Lung (tissue), 12 donors: ENCODE data around the gene NUFIP1. TPM values are rescaled to one million over a fixed set of nuclear protein-coding genes. Genes with fewer than 3 reads are reported as not detected.

ENCODE experiments used
- ATAC-seq: fragments of 200-7000 bp; cut with Tn5 transposase; one replicate; pipeline ENCODE4 v1.9.1; 2020; ENCODE audit warnings: moderate number of reproducible peaks; ENCODE audit not compliant: insufficient read depth, low FRiP score
- DNase-seq, 3 donors: peaks; one replicate each; pipeline ENCODE4 v3.0.0-alpha.2; 2013 to 2017
- H3K27ac ChIP-seq, 2 donors: one replicate each; pipeline ENCODE4 v1.5.1; 2013; ENCODE audit warnings: mild to moderate bottlenecking in 2 of 2, moderate library complexity in 2 of 2, control low read depth in 1 of 2, inconsistent platforms in 1 of 2, low read depth in 1 of 2, low read length in 1 of 2
- H3K27me3 ChIP-seq, 3 donors: one replicate each; pipeline ENCODE4 v1.5.1; 2013; ENCODE audit warnings: low read length in 2 of 3; ENCODE audit not compliant: control insufficient read depth in 3 of 3, insufficient read depth in 3 of 3
- H3K36me3 ChIP-seq, 4 donors: one replicate each; pipeline ENCODE4 v1.5.1; 2013; ENCODE audit warnings: low read length in 4 of 4, mild to moderate bottlenecking in 1 of 4, moderate library complexity in 1 of 4; ENCODE audit not compliant: control insufficient read depth in 4 of 4, insufficient read depth in 4 of 4
- H3K4me1 ChIP-seq, 5 donors: one replicate each; pipeline ENCODE4 v1.5.1; 2013; ENCODE audit warnings: low read length in 5 of 5, mild to moderate bottlenecking in 2 of 5, moderate library complexity in 1 of 5; ENCODE audit not compliant: control insufficient read depth in 5 of 5, insufficient read depth in 5 of 5
- H3K4me3 ChIP-seq: one replicate; pipeline ENCODE4 v1.5.1; 2013; ENCODE audit warnings: mild to moderate bottlenecking, control low read depth, moderate library complexity
- H3K9ac ChIP-seq, 2 donors: one replicate each; pipeline ENCODE4 v1.5.1; 2013; ENCODE audit warnings: low read length in 2 of 2, control low read depth in 1 of 2; ENCODE audit not compliant: insufficient read depth in 1 of 2
- H3K9me3 ChIP-seq, 4 donors: one replicate each; pipeline ENCODE4 v1.5.1; 2013; ENCODE audit warnings: low read length in 3 of 4, mild to moderate bottlenecking in 1 of 4, moderate library complexity in 1 of 4; ENCODE audit not compliant: control insufficient read depth in 4 of 4, insufficient read depth in 3 of 4
- WGBS, 2 donors: extraction: QIAGEN DNeasy Blood & Tissue Kit; methylation state at CpG; one replicate each; pipeline ENCODE4 v1.1.7; 2013; 5-methylcytosine and 5-hydroxymethylcytosine counted together
- polyA plus RNA-seq, 2 donors: library from polyadenylated mRNA; stranded (reverse); fragments of 200-250 nt; gene quantifications; one replicate each; pipeline ENCODE4 v1.2.1, GENCODE V29; 2013
- total RNA-seq, 2 donors: library from RNA; depleted of rRNA in 1 of 2; stranded (reverse); fragments of >200 nt in 1 of 2; gene quantifications; one replicate each; pipeline ENCODE4 v1.2.1, GENCODE V29; 2014 to 2021
- TF ChIP-seq, protein P1 (sequence below): IDR thresholded peaks from 2 replicates; pipeline ENCODE4 v1.5.1; 2012; ENCODE audit warnings: mild to moderate bottlenecking; ENCODE audit errors: control extremely low read depth, extremely low read depth
- donor health status: control.
- donor health status: control.
- donor health status: Bipolar disorder and iron deficiency.
- donor health status: healthy.
- donor health status: DM: yes; HTN: yes; CAD: no.

The NUFIP1 gene
- total and polyA plus RNA-seq, 4 donors = 2.9 to 5.0 (median 3.5) TPM

DNA sequence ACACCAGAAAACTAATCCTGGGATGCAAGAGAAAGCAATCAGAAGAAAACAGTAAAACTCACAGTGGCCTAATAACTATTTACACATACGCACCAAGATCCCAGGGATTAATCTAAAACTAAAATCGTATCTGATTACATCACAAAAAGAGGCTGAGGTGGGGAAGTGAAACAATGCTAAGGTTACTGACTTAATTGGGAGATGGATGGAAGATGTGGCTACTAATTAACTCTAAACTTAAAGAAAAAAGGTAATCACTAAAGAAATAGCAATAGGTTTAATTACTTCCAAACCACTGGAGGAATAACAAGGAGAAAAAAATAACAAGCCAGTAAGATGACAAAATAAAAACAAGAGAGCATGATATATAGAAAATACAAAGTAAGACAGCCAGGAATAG is 50.4 kb downstream of the NUFIP1 start:
- no peak overlapping the region for H3K4me3 ChIP-seq
- H3K36me3 ChIP-seq = no peaks in the 10 kb centered on the region
- WGBS, 2 donors = 78 to 88% methylated on average over 2 of the region's 2 CpGs
- DNase-seq = no peak
- no peaks in the 10 kb centered on the region for H3K27me3 ChIP-seq
- no peak for ATAC-seq
- TF ChIP-seq, protein P1, sequence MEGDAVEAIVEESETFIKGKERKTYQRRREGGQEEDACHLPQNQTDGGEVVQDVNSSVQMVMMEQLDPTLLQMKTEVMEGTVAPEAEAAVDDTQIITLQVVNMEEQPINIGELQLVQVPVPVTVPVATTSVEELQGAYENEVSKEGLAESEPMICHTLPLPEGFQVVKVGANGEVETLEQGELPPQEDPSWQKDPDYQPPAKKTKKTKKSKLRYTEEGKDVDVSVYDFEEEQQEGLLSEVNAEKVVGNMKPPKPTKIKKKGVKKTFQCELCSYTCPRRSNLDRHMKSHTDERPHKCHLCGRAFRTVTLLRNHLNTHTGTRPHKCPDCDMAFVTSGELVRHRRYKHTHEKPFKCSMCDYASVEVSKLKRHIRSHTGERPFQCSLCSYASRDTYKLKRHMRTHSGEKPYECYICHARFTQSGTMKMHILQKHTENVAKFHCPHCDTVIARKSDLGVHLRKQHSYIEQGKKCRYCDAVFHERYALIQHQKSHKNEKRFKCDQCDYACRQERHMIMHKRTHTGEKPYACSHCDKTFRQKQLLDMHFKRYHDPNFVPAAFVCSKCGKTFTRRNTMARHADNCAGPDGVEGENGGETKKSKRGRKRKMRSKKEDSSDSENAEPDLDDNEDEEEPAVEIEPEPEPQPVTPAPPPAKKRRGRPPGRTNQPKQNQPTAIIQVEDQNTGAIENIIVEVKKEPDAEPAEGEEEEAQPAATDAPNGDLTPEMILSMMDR = no peak
- peaks cover 0 to 13% (median 0%) of the 10 kb centered on the region in 5 donors for H3K4me1 ChIP-seq
- no peak overlapping the region for H3K9ac ChIP-seq
- H3K27ac ChIP-seq = no peak overlapping the region
- H3K9me3 ChIP-seq = no peaks in the 10 kb centered on the region

DNA sequence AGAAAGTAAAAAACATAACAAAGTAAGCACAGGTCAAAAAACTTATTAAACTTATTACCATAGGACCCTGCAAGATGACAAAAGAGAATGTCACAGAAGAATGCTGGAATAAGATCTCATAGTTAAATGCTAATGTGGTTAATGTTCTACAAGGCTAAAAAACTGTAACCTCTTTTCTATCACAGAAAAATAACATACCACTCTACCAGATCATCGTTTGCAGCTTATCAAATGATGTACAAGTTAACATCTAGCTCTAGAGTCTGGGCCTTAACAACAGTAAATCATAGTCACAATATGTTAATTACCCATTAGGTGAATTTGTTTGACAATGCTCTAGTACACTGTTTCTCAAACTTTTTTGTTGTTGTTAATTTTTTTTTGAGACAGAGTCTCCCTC is 53.0 kb downstream of the NUFIP1 start:
- no peaks in the 10 kb centered on the region for H3K36me3 ChIP-seq
- H3K4me3 ChIP-seq = no peak overlapping the region
- H3K27ac ChIP-seq = no peak overlapping the region
- no peak for DNase-seq
- H3K9ac ChIP-seq = no peak overlapping the region
- TF ChIP-seq, protein P1 = no peak
- no peaks in the 10 kb centered on the region for H3K9me3 ChIP-seq
- no peaks in the 10 kb centered on the region for H3K27me3 ChIP-seq
- no peak for ATAC-seq
- 79 to 95% methylated on average over 1 of the region's 1 CpG for WGBS, 2 donors
- peaks cover 0 to 7% (median 0%) of the 10 kb centered on the region in 5 donors for H3K4me1 ChIP-seq

DNA sequence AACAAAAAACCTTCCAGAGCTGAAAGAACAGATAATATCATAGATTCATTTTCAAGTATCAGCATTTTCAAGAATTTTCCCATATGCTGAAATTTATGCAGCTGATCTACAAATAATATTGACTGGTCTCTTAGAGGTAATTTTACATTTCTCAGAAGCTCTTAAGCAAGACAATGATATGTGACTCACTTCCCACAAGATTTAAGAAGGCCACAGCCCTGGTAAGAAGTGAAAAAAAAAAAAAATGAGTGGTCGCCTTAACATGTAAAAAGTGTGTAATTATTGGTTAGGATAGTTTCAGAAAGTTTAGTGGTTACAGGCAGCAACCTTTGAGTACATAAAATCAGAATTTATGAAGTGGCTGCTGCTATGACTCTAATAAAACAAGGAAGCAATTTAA is 54.5 kb downstream of the NUFIP1 start:
- 0% methylated on average over 1 of the region's 1 CpG for WGBS, 2 donors
- no peak overlapping the region for H3K4me3 ChIP-seq
- H3K4me1 ChIP-seq = peaks cover 0 to 7% (median 0%) of the 10 kb centered on the region in 5 donors
- H3K36me3 ChIP-seq = no peaks in the 10 kb centered on the region
- DNase-seq = no peak
- TF ChIP-seq, protein P1 = no peak
- no peaks in the 10 kb centered on the region for H3K9me3 ChIP-seq
- no peaks in the 10 kb centered on the region for H3K27me3 ChIP-seq
- ATAC-seq = peak; percentile 24
- H3K27ac ChIP-seq = no peak overlapping the region
- H3K9ac ChIP-seq = no peak overlapping the region

DNA sequence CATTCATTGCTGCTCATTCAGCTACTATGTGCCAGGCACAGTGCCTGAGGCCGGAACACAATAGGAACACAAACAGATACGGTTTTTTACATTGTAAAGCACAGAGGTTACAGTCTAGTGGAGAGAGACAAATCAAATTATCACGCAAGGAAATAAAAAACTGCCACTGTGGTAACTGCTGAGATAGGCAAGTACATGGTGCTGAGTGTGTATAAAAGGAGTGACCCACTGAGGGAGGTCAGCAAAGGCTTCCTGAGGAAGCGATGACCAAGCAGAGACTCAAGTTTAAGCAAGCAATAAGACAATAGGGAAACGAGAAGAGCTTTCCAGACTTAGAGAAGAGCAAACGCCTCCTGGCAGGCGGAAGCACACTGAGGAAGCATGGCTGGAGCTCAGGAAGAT is 56.4 kb downstream of the NUFIP1 start:
- TF ChIP-seq, protein P1 = no peak
- Histone ChIP-seq H3K36me3 (no peaks in the 10 kb centered on the region), H3K9ac (peak overlapping the region in 1 of 2 donors; percentile 32), H3K27ac (peak overlapping the region in 1 of 2 donors; percentile 75), H3K4me3 (no peak overlapping the region), H3K27me3 (no peaks in the 10 kb centered on the region), H3K9me3 (no peaks in the 10 kb centered on the region), H3K4me1 (peaks cover 0 to 7% (median 0%) of the 10 kb centered on the region in 5 donors)
- DNase-seq (peak in 2 of 3 donors; percentile 34 to 73), ATAC-seq (peak; percentile 60)
- WGBS, 2 donors = 53 to 72% methylated on average over 7 of the region's 7 CpGs
